ENCODE results near the gene MYRIP. TPM values are rescaled to one million over a fixed set of nuclear protein-coding genes. Genes with fewer than 3 reads are reported as not detected.

MYRIP gene
- total RNA-seq, 4 donors from 2014 or later: 2.4 to 9.8 (median 4.4) TPM

GRCh38 chr3:40299721-40300335 is 490.4 kb downstream of the MYRIP start:
- TF ChIP-seq CTCF (IDR thresholded peaks at IDR 0.05; ENCODE audit: low read depth): no peak

GRCh38 chr3:40302784-40303183 is 493.4 kb downstream of the MYRIP start:
- no peak for TF ChIP-seq CTCF (IDR thresholded peaks at IDR 0.05; ENCODE audit: low read depth)

DNA sequence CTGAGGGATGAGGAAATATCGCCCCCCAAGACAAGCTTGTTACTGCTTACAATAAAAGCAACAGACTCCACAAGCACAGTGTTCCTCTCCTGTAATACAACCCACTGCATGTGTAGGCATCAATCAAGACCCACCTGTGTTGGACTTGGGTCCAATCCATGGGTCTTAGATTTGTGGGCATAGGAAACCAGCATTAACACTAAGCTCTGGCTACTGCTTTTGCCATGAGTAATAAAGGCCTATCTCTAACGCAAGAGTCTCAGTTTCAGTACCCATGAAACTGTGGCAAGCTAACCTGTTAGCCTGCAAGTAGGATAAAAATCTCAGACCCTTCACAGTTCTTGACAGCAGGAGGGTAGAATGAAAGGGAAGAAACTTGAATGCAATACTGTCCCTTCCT is 494.9 kb downstream of the MYRIP start:
- no peak for TF ChIP-seq CTCF (IDR thresholded peaks at IDR 0.05; ENCODE audit: low read depth)

DNA sequence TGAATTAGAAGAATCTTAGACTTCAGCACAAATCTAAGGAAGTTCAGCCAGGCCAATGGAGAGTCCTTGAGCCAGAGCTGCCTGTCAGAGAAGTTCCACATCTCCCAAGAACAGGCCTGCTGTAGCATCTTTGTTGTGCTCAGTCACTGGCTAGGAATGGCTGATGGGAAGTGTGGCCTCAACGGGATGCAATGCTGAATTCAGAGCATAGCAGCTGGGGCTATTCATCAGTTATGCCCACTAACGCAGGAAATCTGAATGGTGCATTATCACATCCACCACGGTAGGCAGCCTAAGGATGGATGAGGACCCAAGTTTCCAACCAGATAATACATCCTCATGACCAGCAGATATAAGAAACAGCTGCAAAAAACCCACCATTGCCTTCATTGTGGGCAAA is 496.9 kb downstream of the MYRIP start:
- TF ChIP-seq CTCF (IDR thresholded peaks at IDR 0.05; ENCODE audit: low read depth): no peak

- no peak for TF ChIP-seq CTCF (IDR thresholded peaks at IDR 0.05; ENCODE audit: low read depth)
Observed at GRCh38 chr3:40307176-40307575, 497.8 kb downstream of the MYRIP start.

GRCh38 chr3:40308725-40309417 is 499.5 kb downstream of the MYRIP start:
- TF ChIP-seq CTCF (IDR thresholded peaks at IDR 0.05; ENCODE audit: low read depth): no peak

DNA sequence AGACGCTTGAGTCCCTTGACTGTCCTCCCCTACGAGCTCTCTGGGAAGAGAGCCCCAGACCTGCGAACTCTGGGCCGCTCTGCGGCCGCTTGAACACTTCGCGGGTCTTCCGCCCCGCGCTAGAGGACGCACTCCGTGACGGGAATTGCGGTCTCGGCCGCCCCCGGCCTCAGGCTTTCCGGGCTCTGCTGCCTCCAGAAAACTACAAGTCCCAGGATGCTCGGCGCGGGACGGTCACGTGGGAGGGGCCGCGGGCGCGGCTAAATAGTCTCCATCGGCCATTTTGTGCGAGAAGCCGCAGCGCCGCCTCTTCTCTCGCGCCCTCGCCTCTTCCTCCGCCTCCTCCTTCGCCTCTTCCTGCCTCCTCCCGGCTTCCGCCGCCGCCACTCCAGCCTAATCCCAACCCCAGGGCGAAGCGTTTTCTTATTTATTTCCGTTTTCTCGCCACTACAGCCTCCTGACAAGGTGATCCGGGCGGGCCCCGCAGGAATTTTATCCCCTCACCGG is 500.1 kb downstream of the MYRIP start, which contains the start of gene EIF1B:
EIF1B (plus strand) TSS at position 290 of the 507 bp plus-strand sequence. CDS start 235 bp downstream, outside the sequence.
- no peak for TF ChIP-seq CTCF (IDR thresholded peaks at IDR 0.05; ENCODE audit: low read depth)
